Vagina (tissue), 2 donors: ENCODE results near the gene CREG1.

Source experiments
- CTCF ChIP-seq, 3 experiments: fragments of 450-650 bp in 2 of 3; fragments of 200-600 bp in 1 of 3; sonication (generic) in 1 of 3; IDR thresholded peaks; one replicate each; pipeline ENCODE4 v1.5.1; 2017 to 2019; ENCODE audit warnings: antibody characterized with exemption in 3 of 3, mild to moderate bottlenecking in 2 of 3, moderate library complexity in 2 of 3
- POLR2A ChIP-seq, 2 donors: fragments of 450-650 bp; IDR thresholded peaks; one replicate each; pipeline ENCODE4 v1.6.1; 2017; ENCODE audit warnings: antibody characterized with exemption in 2 of 2, mild to moderate bottlenecking in 2 of 2, moderate library complexity in 2 of 2

- no peak for TF ChIP-seq CTCF (IDR thresholded peaks at IDR 0.05)
- no peak for TF ChIP-seq POLR2A (IDR thresholded peaks at IDR 0.05)
Measured at GRCh38 chr1:167566766-167567165, 13.2 kb upstream of the CREG1 start.
